GM10847 (cell line): ENCODE measurements around the gene SPOPL.

Source experiments
- POLR2A ChIP-seq: IDR thresholded peaks from 2 replicates; pipeline ENCODE4 v1.6.1; 2011; ENCODE audit not compliant: insufficient read length; ENCODE audit errors: extremely low read depth

SPOPL gene

GRCh38 chr2:138615257-138615656, 113.7 kb downstream of the SPOPL start:
- TF ChIP-seq POLR2A: no peak

DNA sequence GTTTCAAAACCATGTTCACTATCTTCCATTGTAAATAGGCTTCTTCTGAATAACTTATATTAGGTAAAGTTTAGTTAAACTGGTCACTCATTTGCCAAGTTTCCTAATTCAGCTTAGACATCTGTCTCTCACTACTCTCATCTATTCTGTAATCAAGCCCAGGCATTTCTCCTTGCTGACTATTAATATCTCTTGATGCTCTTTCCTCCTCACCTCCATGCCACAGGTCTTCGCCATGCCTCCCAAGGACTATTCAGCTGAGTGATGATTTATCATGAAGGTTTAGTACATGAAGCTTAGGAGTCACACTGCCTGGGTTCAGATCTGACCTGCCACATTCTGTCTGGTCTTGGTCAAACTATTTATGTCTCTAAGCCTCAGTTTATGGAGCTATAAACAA, 115.5 kb downstream of the SPOPL start:
- TF ChIP-seq POLR2A: no peak

DNA sequence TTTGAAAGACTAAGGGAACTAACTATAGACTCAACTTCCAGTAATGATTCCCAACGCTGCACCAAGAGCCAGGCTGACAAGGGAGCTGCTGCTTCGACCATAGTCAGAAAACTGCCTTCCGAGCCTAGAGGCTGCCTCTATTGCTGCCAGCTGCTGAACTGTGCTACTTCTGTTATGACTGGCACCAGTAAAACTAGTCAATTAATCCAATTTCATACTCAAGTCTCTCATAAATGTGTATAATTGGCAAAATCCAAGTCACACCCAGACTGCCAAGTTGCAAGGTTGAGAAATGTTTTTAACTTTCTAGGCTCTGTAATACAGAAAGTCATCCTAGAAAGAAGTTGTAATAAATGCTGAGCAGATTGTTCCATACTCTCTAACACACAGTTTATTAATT, 117.4 kb downstream of the SPOPL start:
- no peak for TF ChIP-seq POLR2A

- no peak for TF ChIP-seq POLR2A
Observed at GRCh38 chr2:138620431-138620830, 118.9 kb downstream of the SPOPL start.

DNA sequence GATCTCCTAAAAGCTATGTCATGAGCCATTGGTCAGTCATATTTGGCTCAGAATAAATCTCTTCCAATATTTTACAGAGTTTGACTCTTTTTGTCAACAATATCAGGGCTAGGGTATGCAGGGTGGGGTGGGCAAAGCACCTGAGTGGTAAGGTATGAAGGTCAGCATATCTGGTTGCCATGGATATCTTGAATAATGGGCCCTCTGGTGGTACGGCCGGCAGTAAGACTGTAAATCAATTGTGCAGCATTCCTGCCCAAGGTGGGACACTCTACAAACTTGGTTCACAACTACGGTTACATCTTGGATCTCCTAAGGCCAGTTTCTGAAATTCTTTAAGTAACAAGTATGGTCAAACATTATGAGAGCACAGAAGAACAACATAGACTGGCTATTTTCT, 119.6 kb downstream of the SPOPL start:
- no peak for TF ChIP-seq POLR2A

DNA sequence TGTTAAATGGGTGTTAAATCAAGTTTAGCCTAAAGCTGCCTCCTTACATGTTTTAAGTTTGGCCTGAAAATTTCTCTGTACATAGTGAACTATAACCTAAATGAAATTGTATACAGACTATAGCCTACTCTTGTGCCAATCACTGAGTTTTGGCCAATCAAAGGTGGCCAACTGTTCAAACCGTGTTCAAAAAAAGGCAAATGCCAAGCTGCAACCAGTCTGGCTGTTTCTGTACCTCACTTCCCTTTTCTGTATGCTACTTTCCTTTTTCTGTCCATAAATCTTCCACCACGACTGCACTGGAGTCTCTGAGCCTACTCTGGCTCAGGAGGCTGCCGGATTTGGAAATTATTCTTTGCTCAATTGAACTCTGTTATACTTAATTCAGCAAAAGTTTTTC, 121.0 kb downstream of the SPOPL start:
- TF ChIP-seq POLR2A: no peak
